ENCODE measurements around the gene TSC2.

- no peak for TF ChIP-seq CTCF (conservative IDR thresholded peaks at IDR 0.05; ENCODE audit: low read depth, low read length)
- TF ChIP-seq EZH2 (IDR thresholded peaks at IDR 0.05; ENCODE audit: low read length, unreplicated experiment): no peak
- TF ChIP-seq EZH2phosphoT487 (IDR thresholded peaks at IDR 0.05; ENCODE audit: borderline replicate concordance, low read length): no peak
These were observed 21.2 kb upstream of the TSC2 start, which contains the start of gene NHERF2 for GRCh38 chr16:2026461-2027023.

Data from PC-3 (cell line).